GM12892 (cell line): ENCODE results near the gene SLC35F4.

Experiments used
- POLR2A ChIP-seq: IDR thresholded peaks from 2 replicates; pipeline ENCODE4 v1.6.1; 2011; ENCODE audit warnings: low read depth, low read length, control low read depth
- POLR2AphosphoS5 ChIP-seq: IDR thresholded peaks from 2 replicates; pipeline ENCODE4 v1.6.1; 2011; ENCODE audit warnings: low read depth, low read length, control low read depth

DNA sequence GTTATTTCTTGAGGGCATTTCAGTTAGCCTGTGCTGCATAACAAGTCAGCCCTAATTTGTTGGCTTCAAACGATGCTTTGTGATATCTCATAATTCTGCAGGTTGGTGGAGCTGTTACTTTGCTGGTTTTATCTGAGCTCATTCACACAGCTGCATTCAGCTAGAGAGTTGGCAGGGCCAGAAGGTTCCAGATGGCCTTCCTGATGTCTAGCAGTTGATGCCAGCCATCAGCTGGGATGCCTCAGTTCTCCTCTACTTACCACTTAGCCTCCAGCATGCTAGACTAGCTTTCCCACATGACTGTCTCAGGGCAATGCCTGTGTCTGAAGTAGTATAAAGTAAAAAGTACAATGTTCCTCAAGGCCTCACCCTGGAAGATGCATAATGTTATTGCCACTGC is 130.6 kb downstream of the SLC35F4 start:
- TF ChIP-seq POLR2A (no peak), POLR2AphosphoS5 (no peak)
